BJ (cell line): Measurements from ENCODE around the gene CERK. TPM values are rescaled to one million over a fixed set of nuclear protein-coding genes. Genes with fewer than 3 reads are reported as not detected.
A peak's percentile ranks its signal among the peaks of the same experiment; 100 is the strongest.

Source experiments
- CTCF ChIA-PET: fragments of 350-600 bp; formaldehyde crosslinking; extraction: SDS; loops from one replicate; lab custom pipeline; 2021; ENCODE audit warnings: antibody characterized with exemption, inconsistent platforms; lab: Yijun Ruan, JAX
- POLR2A ChIA-PET: fragments of 300-600 bp; sonication (Branson Sonifier 250); formaldehyde crosslinking; extraction: SDS; loops from one replicate; lab custom pipeline; 2021; ENCODE audit warnings: antibody characterized with exemption; lab: Charles Lee
- DNase-seq: peaks from one replicate; pipeline ENCODE4 v3.0.0-alpha.2; 2011; ENCODE audit warnings: low read depth
- H3K27me3 ChIP-seq: 2 replicates; pipeline ENCODE4 v1.6.0; 2011; ENCODE audit warnings: low read length; ENCODE audit not compliant: control insufficient read depth, insufficient read depth
- H3K36me3 ChIP-seq: 2 replicates; pipeline ENCODE4 v1.5.1; 2011; ENCODE audit warnings: low read length; ENCODE audit not compliant: control insufficient read depth, insufficient read depth
- H3K4me3 ChIP-seq: 2 replicates; pipeline ENCODE4 v1.5.1; 2011; ENCODE audit warnings: low read depth, mild to moderate bottlenecking, control low read depth, low read length
- CTCF ChIP-seq: IDR thresholded peaks from 2 replicates; pipeline ENCODE4 v1.5.1; 2011; ENCODE audit warnings: low read depth, mild to moderate bottlenecking, control low read depth, inconsistent platforms, low read length, moderate library complexity; ENCODE audit not compliant: insufficient read depth
- polyA plus RNA-seq: library from polyadenylated mRNA; depleted of rRNA; stranded (reverse); fragments of >200 nt; gene quantifications from 2 replicates; pipeline ENCODE4 v1.2.3, GENCODE V29; 2011

CERK gene
- polyA plus RNA-seq, 1 experiment = 32.6 TPM

- no peaks in the 10 kb centered on the region for H3K27me3 ChIP-seq
- CTCF ChIA-PET = no interaction called here
- POLR2A ChIA-PET = no interaction called here
- DNase-seq = no peak
- no peak for TF ChIP-seq CTCF
- H3K36me3 ChIP-seq = peaks cover 8% of the 10 kb centered on the region
- H3K4me3 ChIP-seq = no peak overlapping the region
Measured at GRCh38 chr22:46726986-46727317, 11.1 kb downstream of the CERK start.

- ChIA-PET CTCF (no interaction called here), POLR2A (no interaction called here)
- TF ChIP-seq CTCF = no peak
- peak; percentile 46 for DNase-seq
- Histone ChIP-seq H3K36me3 (peaks cover 7% of the 10 kb centered on the region), H3K27me3 (no peaks in the 10 kb centered on the region), H3K4me3 (no peak overlapping the region)
Measured at GRCh38 chr22:46726066-46726985, 11.7 kb downstream of the CERK start.

- ChIA-PET CTCF (no interaction called here), POLR2A (no interaction called here)
- H3K4me3 ChIP-seq = no peak overlapping the region
- no peak for TF ChIP-seq CTCF
- H3K27me3 ChIP-seq = no peaks in the 10 kb centered on the region
- DNase-seq = no peak
- H3K36me3 ChIP-seq = peaks cover 5% of the 10 kb centered on the region
Measured at GRCh38 chr22:46725096-46725495, 13.0 kb downstream of the CERK start.

- POLR2A ChIA-PET = no interaction called here
- TF ChIP-seq CTCF = no peak
- Histone ChIP-seq H3K4me3 (no peak overlapping the region), H3K36me3 (peaks cover 12% of the 10 kb centered on the region), H3K27me3 (no peaks in the 10 kb centered on the region)
- no peak for DNase-seq
- CTCF ChIA-PET = interaction anchor here (1.3 kb wide), 1 partner anchor 12 kb away, joined by 3 read pairs; no protein-coding TSS in a partner anchor
Measured at GRCh38 chr22:46723882-46724281, 14.2 kb downstream of the CERK start.

- ChIA-PET POLR2A (no interaction called here), CTCF (interaction anchor here (0.7 kb wide), 1 partner anchor 333 kb away, joined by 3 read pairs; no protein-coding TSS in a partner anchor)
- Histone ChIP-seq H3K27me3 (no peaks in the 10 kb centered on the region), H3K4me3 (no peak overlapping the region), H3K36me3 (peaks cover 12% of the 10 kb centered on the region)
- TF ChIP-seq CTCF = no peak
- DNase-seq = no peak
Measured at GRCh38 chr22:46721501-46722085, 16.5 kb downstream of the CERK start.
